ENCODE results near the gene TBC1D22A.

DNA sequence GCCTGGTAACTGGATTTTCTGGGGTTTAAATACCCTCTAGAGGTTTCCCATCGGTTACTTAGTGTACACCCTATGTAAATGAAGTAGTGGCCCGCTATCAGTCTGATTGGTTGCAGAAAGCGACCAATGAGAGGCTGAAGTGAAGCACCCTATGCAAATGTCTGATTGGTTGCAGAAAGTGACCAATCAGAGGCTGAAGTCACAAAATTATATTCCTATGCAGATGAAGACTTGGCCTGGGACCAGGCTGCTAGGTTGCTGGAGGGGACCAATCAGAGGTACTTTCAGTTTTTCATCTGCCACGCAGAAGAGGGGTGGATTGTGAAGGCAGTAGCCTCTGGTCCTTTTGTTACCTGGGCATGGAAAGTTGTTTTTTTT, 134.8 kb downstream of the TBC1D22A start:
- TF ChIP-seq, protein P1, sequence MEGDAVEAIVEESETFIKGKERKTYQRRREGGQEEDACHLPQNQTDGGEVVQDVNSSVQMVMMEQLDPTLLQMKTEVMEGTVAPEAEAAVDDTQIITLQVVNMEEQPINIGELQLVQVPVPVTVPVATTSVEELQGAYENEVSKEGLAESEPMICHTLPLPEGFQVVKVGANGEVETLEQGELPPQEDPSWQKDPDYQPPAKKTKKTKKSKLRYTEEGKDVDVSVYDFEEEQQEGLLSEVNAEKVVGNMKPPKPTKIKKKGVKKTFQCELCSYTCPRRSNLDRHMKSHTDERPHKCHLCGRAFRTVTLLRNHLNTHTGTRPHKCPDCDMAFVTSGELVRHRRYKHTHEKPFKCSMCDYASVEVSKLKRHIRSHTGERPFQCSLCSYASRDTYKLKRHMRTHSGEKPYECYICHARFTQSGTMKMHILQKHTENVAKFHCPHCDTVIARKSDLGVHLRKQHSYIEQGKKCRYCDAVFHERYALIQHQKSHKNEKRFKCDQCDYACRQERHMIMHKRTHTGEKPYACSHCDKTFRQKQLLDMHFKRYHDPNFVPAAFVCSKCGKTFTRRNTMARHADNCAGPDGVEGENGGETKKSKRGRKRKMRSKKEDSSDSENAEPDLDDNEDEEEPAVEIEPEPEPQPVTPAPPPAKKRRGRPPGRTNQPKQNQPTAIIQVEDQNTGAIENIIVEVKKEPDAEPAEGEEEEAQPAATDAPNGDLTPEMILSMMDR (IDR thresholded peaks at IDR 0.05), result no peak
- TF ChIP-seq POLR2A (IDR thresholded peaks at IDR 0.05), result no peak
